ENCODE data around the gene ITGAL. TPM values are rescaled to one million over a fixed set of nuclear protein-coding genes. Genes with fewer than 3 reads are reported as not detected.
A peak's percentile ranks its signal among the peaks of the same experiment; 100 is the strongest.

ITGAL gene
- total and polyA plus RNA-seq, 11 donors: 0.25 to 29.5 (median 1.6) TPM

GRCh38 chr16:30533748-30534367, 61.3 kb downstream of the ITGAL start:
- H3K27ac ChIP-seq: peak overlapping the region; percentile 86 to 99 (median 94)
- 21 to 30% (median 25%) methylated on average over 20 to 29 of the region's 29 CpGs for WGBS, 4 donors
- H3K4me3 ChIP-seq: peak overlapping the region; percentile 31 to 94 (median 82)
- peak in 2 of 4 donors; percentile 2 to 3 for ATAC-seq
- TF ChIP-seq CTCF (IDR thresholded peaks at IDR 0.05): no peak
- TF ChIP-seq POLR2A (IDR thresholded peaks at IDR 0.05): no peak
- H3K9me3 ChIP-seq: no peaks in the 10 kb centered on the region
- intact Hi-C loops (cut with DNase I): loop anchor here in 9 of 10 donors (1.0 to 10.0 kb wide), 8 partner anchors 23 to 103 kb away; partner anchors contain the start of genes ZNF764 (in 5 of the 9), ZNF688 (in 4 of the 9) and DCTPP1 (in 1 of the 9)
- H3K27me3 ChIP-seq: no peaks in the 10 kb centered on the region
- peak in 1 of 5 donors; percentile 67 for DNase-seq
- H3K4me1 ChIP-seq: peaks cover 0 to 32% (median 20%) of the 10 kb centered on the region in 12 donors
- H3K36me3 ChIP-seq: peaks cover 0 to 28% (median 23%) of the 10 kb centered on the region in 9 donors

GRCh38 chr16:30534368-30535105, 62.0 kb downstream of the ITGAL start, which contains the start of gene ZNF747:
ZNF747 (minus strand) TSS chr16:30534858; CDS start chr16:30534679, 179 bp downstream.
- 0 to 1% (median 0%) methylated on average over 19 to 70 of the region's 70 CpGs for WGBS, 4 donors
- DNase-seq: peak; percentile 95 to 96 (median 96)
- intact Hi-C loops (cut with DNase I): loop anchor here (1.0 to 10.0 kb wide), 9 partner anchors 22 to 104 kb away; partner anchors contain the start of genes ZNF764 (in 9 of the 10), ZNF688 (in 5 of the 10), DCTPP1 (in 1 of the 10) and ZNF785 (in 1 of the 10)
- Histone ChIP-seq H3K27me3 (no peaks in the 10 kb centered on the region), H3K36me3 (peaks cover 0 to 28% (median 23%) of the 10 kb centered on the region in 9 donors), H3K9me3 (no peaks in the 10 kb centered on the region), H3K27ac (peak within 1 kb of the TSS; percentile 86 to 99 (median 94)), H3K4me1 (peaks cover 0 to 34% (median 21%) of the 10 kb centered on the region in 12 donors), H3K4me3 (peak within 1 kb of the TSS; percentile 31 to 94 (median 82))
- peak; percentile 88 to 95 (median 90) for ATAC-seq
- TF ChIP-seq CTCF (IDR thresholded peaks at IDR 0.05) (peak in 2 of 12 donors; percentile 12 to 13), POLR2A (IDR thresholded peaks at IDR 0.05) (peak in 1 of 2 donors; percentile 63)

GRCh38 chr16:30535106-30535776, 62.7 kb downstream of the ITGAL start:
- DNase-seq: no peak
- no peaks in the 10 kb centered on the region for H3K27me3 ChIP-seq
- H3K4me1 ChIP-seq: peaks cover 0 to 41% (median 24%) of the 10 kb centered on the region in 12 donors
- H3K9me3 ChIP-seq: no peaks in the 10 kb centered on the region
- peak overlapping the region; percentile 31 to 94 (median 82) for H3K4me3 ChIP-seq
- TF ChIP-seq CTCF (IDR thresholded peaks at IDR 0.05) (no peak), POLR2A (IDR thresholded peaks at IDR 0.05) (no peak)
- intact Hi-C loops (cut with DNase I): loop anchor here in 7 of 10 donors (1.0 to 10.0 kb wide), 8 partner anchors 22 to 104 kb away; partner anchors contain the start of genes ZNF764 (in 5 of the 7), DCTPP1 (in 1 of the 7), ZNF688 (in 1 of the 7) and ZNF785 (in 1 of the 7)
- H3K27ac ChIP-seq: peak overlapping the region; percentile 86 to 99 (median 94)
- 7 to 10% (median 9%) methylated on average over 17 to 18 of the region's 18 CpGs for WGBS, 4 donors
- peaks cover 0 to 28% (median 23%) of the 10 kb centered on the region in 9 donors for H3K36me3 ChIP-seq
- ATAC-seq: peak in 1 of 4 donors; percentile 0

All from heart left ventricle (tissue), 16 donors.